SU-DHL-6 (cell line): ENCODE measurements around the gene TENT4A.

ENCODE experiments used
- CTCF ChIP-seq: fragments of 200-600 bp; sonication (generic); IDR thresholded peaks from one replicate; pipeline ENCODE4 v1.5.1; 2017; ENCODE audit warnings: antibody characterized with exemption, mild to moderate bottlenecking, low read length, moderate library complexity; ENCODE audit not compliant: insufficient read depth, poor library complexity, severe bottlenecking
- EZH2phosphoT487 ChIP-seq: fragments of 200-600 bp; sonication (generic), shearing (Covaris generic); conservative IDR thresholded peaks from 2 replicates; pipeline ENCODE4 v1.6.1; 2018; ENCODE audit warnings: mild to moderate bottlenecking, antibody characterized with exemption, low read length, moderate library complexity, mixed read lengths

GRCh38 chr5:6684075-6684474 lies 29.2 kb upstream of the TENT4A start:
- no peak for TF ChIP-seq CTCF
- TF ChIP-seq EZH2phosphoT487, result no peak
